Measurements from ENCODE around the gene SERPINA1. TPM values are rescaled to one million over a fixed set of nuclear protein-coding genes. Genes with fewer than 3 reads are reported as not detected.

SERPINA1 gene
- total RNA-seq, 4 donors from 2014 or later: 10.5 to 25.4 (median 18.9) TPM

DNA sequence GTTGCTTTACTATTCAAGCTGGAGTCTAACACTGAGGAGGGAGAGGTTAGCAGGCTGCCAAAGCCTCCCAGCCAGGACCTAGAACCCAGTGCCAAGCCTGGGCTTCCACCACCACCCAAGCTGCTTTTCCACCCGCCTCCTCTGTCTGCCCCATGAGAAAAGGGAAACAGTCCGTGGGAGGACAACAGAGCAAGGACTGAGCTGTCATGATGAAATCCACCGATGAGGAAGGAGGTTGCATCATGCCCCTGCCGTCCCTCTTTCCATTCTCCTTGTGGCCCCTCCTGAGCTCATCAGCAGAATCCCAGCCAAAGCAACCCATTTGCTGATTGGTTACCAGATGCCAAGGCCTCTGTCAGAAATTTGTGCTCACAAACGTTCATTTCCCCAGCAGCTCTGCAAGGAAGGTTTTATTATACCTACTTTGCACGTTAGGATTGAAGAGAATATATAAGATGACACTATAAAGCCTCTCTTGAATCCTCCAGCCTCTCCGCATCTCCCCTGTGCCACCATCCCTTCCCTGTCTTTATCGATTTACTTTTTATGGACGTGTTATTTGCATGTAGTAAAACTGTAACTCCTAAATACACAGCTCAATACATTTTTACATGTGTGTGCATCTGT lies 6.3 kb upstream of the SERPINA1 start:
- 62 to 78% methylated on average over 9 of the region's 9 CpGs for WGBS, 2 donors
- intact Hi-C loops (cut with DNase I): no loop called here

DNA sequence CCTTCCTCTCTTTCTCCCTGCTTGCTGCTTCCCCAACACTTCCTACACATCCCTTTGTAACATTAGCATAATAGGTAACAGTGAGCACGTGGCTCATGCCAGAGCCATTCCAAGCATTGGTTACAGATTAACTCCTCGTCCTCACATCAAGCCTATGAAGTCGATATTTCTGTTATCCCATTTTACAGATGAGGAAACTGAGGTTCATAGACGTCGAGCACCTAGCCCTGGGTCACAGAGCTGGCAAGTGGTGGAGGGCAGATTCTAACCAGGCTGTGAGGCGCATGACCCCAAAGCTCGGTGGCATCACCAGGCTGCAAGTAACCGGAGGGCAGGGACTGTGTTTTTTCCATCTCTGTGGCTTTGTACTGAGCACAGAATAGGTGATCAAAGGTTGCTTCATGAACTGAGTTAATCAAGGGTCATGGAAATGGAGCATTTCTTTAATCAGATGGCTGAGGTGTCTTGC lies 5.7 kb upstream of the SERPINA1 start:
- DNase-seq: no peak
- intact Hi-C loops (cut with DNase I): no loop called here
- Histone ChIP-seq H3K4me3 (replicated peaks in 1 of 3) (no peak overlapping the region), H3K36me3 (no peaks in the 10 kb centered on the region), H3K27me3 (no peaks in the 10 kb centered on the region), H3K9me3 (no peaks in the 10 kb centered on the region), H3K27ac (no peak overlapping the region), H3K4me1 (peaks cover 28 to 36% of the 10 kb centered on the region in 2 donors)
- 82 to 84% methylated on average over 8 of the region's 8 CpGs for WGBS, 2 donors
- TF ChIP-seq, protein P1, sequence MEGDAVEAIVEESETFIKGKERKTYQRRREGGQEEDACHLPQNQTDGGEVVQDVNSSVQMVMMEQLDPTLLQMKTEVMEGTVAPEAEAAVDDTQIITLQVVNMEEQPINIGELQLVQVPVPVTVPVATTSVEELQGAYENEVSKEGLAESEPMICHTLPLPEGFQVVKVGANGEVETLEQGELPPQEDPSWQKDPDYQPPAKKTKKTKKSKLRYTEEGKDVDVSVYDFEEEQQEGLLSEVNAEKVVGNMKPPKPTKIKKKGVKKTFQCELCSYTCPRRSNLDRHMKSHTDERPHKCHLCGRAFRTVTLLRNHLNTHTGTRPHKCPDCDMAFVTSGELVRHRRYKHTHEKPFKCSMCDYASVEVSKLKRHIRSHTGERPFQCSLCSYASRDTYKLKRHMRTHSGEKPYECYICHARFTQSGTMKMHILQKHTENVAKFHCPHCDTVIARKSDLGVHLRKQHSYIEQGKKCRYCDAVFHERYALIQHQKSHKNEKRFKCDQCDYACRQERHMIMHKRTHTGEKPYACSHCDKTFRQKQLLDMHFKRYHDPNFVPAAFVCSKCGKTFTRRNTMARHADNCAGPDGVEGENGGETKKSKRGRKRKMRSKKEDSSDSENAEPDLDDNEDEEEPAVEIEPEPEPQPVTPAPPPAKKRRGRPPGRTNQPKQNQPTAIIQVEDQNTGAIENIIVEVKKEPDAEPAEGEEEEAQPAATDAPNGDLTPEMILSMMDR (IDR thresholded peaks at IDR 0.05): no peak
- TF ChIP-seq POLR2A (IDR thresholded peaks at IDR 0.05): no peak

More for the DNA sequence above, 6.3 kb upstream of the SERPINA1 start:
- TF ChIP-seq POLR2A (IDR thresholded peaks at IDR 0.05): no peak
- TF ChIP-seq, protein P1 (IDR thresholded peaks at IDR 0.05): no peak
- H3K9me3 ChIP-seq: no peaks in the 10 kb centered on the region
- DNase-seq: peak in 1 of 2 donors; percentile 15
- H3K27me3 ChIP-seq: no peaks in the 10 kb centered on the region
- H3K27ac ChIP-seq: no peak overlapping the region
- no peak overlapping the region for H3K4me3 ChIP-seq (replicated peaks in 1 of 3)
- no peaks in the 10 kb centered on the region for H3K36me3 ChIP-seq
- H3K4me1 ChIP-seq: peaks cover 28 to 37% of the 10 kb centered on the region in 2 donors

DNA sequence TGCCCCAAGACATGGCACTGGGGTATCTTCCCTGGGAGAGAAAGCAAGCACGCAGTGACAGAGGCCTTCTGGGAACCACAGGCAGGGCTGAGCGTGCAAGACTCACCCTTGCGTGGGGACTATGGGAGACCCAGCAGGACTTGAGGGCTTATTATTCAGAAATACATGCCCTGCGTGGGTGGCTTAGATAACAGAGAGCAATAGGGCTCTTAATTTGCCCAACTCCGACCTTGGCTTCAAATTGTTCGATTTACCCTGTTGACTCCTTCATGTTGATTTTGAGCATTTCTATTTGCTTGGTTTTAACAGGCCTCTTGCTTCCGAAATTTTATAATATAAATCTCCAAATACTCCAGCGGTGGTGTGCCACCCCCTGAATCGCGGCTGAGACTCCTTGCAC lies 5.1 kb upstream of the SERPINA1 start:
- no peak for DNase-seq
- H3K4me1 ChIP-seq: peaks cover 22 to 31% of the 10 kb centered on the region in 2 donors
- 94 to 95% methylated on average over 10 of the region's 10 CpGs for WGBS, 2 donors
- intact Hi-C loops (cut with DNase I): no loop called here
- H3K27ac ChIP-seq: no peak overlapping the region
- TF ChIP-seq POLR2A (IDR thresholded peaks at IDR 0.05): no peak
- TF ChIP-seq, protein P1 (IDR thresholded peaks at IDR 0.05): no peak
- no peaks in the 10 kb centered on the region for H3K9me3 ChIP-seq
- no peaks in the 10 kb centered on the region for H3K36me3 ChIP-seq
- H3K27me3 ChIP-seq: no peaks in the 10 kb centered on the region
- no peak overlapping the region for H3K4me3 ChIP-seq (replicated peaks in 1 of 3)

DNA sequence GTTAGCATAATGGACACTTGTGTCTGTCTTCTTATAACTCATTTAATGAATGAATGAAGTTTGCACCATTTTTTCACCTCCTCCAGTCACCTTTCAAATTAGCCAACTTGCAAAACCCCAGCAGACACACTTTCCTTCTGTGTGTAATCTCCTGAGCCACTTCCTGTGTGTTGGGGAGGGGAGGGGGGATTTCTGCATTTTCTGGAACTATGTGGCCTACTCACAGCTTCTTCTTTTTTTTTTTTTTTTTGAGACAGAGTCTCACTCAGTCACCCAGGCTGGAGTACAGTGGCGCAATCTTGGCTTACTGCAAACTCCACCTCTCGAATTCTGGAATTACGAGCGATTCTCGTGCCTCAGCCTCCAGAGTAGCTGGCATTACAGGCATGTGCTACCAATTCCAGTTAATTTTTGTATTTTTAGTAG lies 4.1 kb upstream of the SERPINA1 start:
- peak in 1 of 2 donors; percentile 16 for DNase-seq

DNA sequence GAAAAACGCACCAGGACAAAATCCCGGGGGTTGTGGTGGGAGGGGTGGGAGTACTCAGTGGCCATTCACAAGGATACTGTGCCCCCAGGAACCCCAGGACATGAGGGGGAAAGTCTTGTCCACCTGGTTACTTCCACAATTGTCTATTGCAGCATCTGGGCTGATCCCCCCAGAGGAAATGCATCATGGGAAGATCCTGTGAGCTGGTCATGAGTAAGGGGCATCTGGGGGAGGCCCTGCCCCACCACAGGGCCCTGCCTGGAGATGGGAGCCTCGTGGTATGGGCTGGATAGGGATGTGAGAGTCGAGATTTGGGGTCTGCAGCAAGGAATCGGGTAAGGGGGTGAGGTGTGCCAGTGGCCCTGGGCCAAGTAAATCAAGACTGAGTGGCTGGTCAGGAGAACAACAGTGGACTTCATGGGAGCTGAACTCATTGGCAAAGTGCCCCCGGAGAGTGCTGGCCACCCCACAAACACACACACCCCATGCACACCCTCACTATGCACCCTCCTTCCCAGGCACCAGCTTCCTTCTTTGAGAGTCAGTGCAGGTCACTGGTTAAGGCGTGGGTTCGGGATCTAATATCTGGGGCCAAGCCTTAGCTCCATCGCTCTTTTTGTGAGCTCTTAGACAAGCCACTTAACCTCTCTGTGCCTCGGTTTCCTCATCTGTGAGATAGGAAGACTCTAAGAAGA lies 3.0 kb upstream of the SERPINA1 start:
- Histone ChIP-seq H3K36me3 (no peaks in the 10 kb centered on the region), H3K27ac (peak overlapping the region in 2 of 3 donors; percentile 74 to 76), H3K27me3 (no peaks in the 10 kb centered on the region), H3K4me3 (replicated peaks in 1 of 3) (no peak overlapping the region), H3K9me3 (no peaks in the 10 kb centered on the region), H3K4me1 (peaks cover 14 to 20% of the 10 kb centered on the region in 2 donors)
- TF ChIP-seq POLR2A (IDR thresholded peaks at IDR 0.05): no peak
- TF ChIP-seq, protein P1 (IDR thresholded peaks at IDR 0.05): no peak
- DNase-seq: no peak
- 93 to 94% methylated on average over 9 of the region's 10 CpGs for WGBS, 2 donors
- intact Hi-C loops (cut with DNase I): no loop called here

More for the DNA sequence above, 4.1 kb upstream of the SERPINA1 start:
- Histone ChIP-seq H3K27ac (no peak overlapping the region), H3K4me1 (peaks cover 14 to 23% of the 10 kb centered on the region in 2 donors), H3K27me3 (no peaks in the 10 kb centered on the region), H3K4me3 (replicated peaks in 1 of 3) (no peak overlapping the region), H3K36me3 (no peaks in the 10 kb centered on the region), H3K9me3 (no peaks in the 10 kb centered on the region)
- WGBS, 2 donors: 80 to 84% methylated on average over 5 of the region's 5 CpGs
- intact Hi-C loops (cut with DNase I): no loop called here
- no peak for TF ChIP-seq POLR2A (IDR thresholded peaks at IDR 0.05)
